Panc1 (cell line): Measurements from ENCODE around the gene SGK1. TPM values are rescaled to one million over a fixed set of nuclear protein-coding genes. Genes with fewer than 3 reads are reported as not detected.
"Not testable (repeated sequence)": the region's sequence is repeated elsewhere in the genome, so short reads cannot be mapped to it uniquely, and the experiment has no call there.

ENCODE experiments used
- ATAC-seq: fragments of 200-7000 bp; cut with Tn5 transposase; 2 replicates; pipeline ENCODE4 v1.9.1; 2020; ENCODE audit warnings: mild to moderate bottlenecking, moderate library complexity
- BruUV-seq: library from RNA; stranded (reverse); fragments of 400-500 nt; replicated peaks from 2 replicates; lab custom pipeline; 2021; lab: Mats Ljungman, UMichigan
- CTCF ChIA-PET: fragments of 300-600 bp; sonication (Branson Sonifier 250); formaldehyde crosslinking; loops from one replicate; lab custom pipeline; 2022; ENCODE audit warnings: antibody characterized with exemption; lab: Charles Lee
- POLR2A ChIA-PET: fragments of 300-600 bp; sonication (Branson Sonifier 250); formaldehyde crosslinking; loops from one replicate; lab custom pipeline; 2022; ENCODE audit warnings: antibody characterized with exemption; lab: Charles Lee
- DNase-seq: peaks from one replicate; pipeline ENCODE4 v3.0.0-alpha.2; 2010; ENCODE audit warnings: low read depth, low spot score
- H3K27ac ChIP-seq: 2 replicates; pipeline ENCODE4 v1.5.1; 2011; ENCODE audit warnings: mild to moderate bottlenecking, low read length, inconsistent platforms
- H3K27me3 ChIP-seq: fragments of 200-500 bp; sonication (Bioruptor generic); 2 replicates; pipeline ENCODE4 v1.6.0; 2014; ENCODE audit warnings: low read length, inconsistent platforms; ENCODE audit not compliant: control insufficient read depth, insufficient read depth
- H3K36me3 ChIP-seq: fragments of 200-500 bp; sonication (Bioruptor generic); 2 replicates; pipeline ENCODE4 v1.5.1; 2014; ENCODE audit warnings: inconsistent platforms, mild to moderate bottlenecking, low read length, moderate library complexity; ENCODE audit not compliant: control insufficient read depth, insufficient read depth
- H3K4me1 ChIP-seq: 2 replicates; pipeline ENCODE4 v1.5.1; 2011; ENCODE audit warnings: inconsistent platforms, mild to moderate bottlenecking, low read length, moderate library complexity; ENCODE audit not compliant: control insufficient read depth, insufficient read depth
- H3K4me3 ChIP-seq, 2 experiments: 2 replicates each; pipeline ENCODE4 v1.5.1; 2011 to 2012; ENCODE audit warnings: low read depth in 2 of 2, low read length in 2 of 2, mild to moderate bottlenecking in 2 of 2, inconsistent platforms in 1 of 2, moderate library complexity in 1 of 2
- H3K9me3 ChIP-seq: fragments of 200-500 bp; sonication (Bioruptor generic); 2 replicates; pipeline ENCODE4 v1.5.1; 2014; ENCODE audit warnings: low read depth, mild to moderate bottlenecking, inconsistent platforms, low read length, moderate library complexity; ENCODE audit not compliant: control insufficient read depth, insufficient read depth
- POLR2AphosphoS5 ChIP-seq: IDR thresholded peaks from 2 replicates; pipeline ENCODE4 v1.6.1; 2012; ENCODE audit warnings: mild to moderate bottlenecking, low read depth, low read length, moderate library complexity
- REST ChIP-seq, 2 experiments: IDR thresholded peaks; 2 replicates each; pipeline ENCODE4 v1.6.1; 2011 to 2012; ENCODE audit warnings: low read depth in 2 of 2, control low read depth in 1 of 2, low read length in 1 of 2, mild to moderate bottlenecking in 1 of 2, moderate library complexity in 1 of 2; ENCODE audit not compliant: insufficient read depth in 1 of 2
- SIN3A ChIP-seq: IDR thresholded peaks from 2 replicates; pipeline ENCODE4 v1.6.1; 2012; ENCODE audit warnings: low read depth, mild to moderate bottlenecking, low read length, moderate library complexity, borderline replicate concordance; ENCODE audit not compliant: insufficient read depth
- TCF7L2 ChIP-seq: IDR thresholded peaks from 2 replicates; pipeline ENCODE4 v1.6.1; 2011; ENCODE audit warnings: mild to moderate bottlenecking, low read depth, low read length, inconsistent platforms
- in situ Hi-C: cut with HindIII; loops from 2 replicates; pipeline ENCODE4 v1.10.0; 2016; ENCODE audit warnings: low sequenced_read_pairs, low pct_unique_long_range_greater_than_20kb
- intact Hi-C: fragments of 100-400 bp; cut with micrococcal nuclease; formaldehyde crosslinking; loops from one replicate; pipeline ENCODE4 v1.10.0; 2022; ENCODE audit not compliant: unreplicated experiment
- total RNA-seq: library from RNA; stranded (reverse); gene quantifications from one replicate; pipeline ENCODE4 v1.2.1, GENCODE V29; 2021; ENCODE audit not compliant: unreplicated experiment
- TF ChIP-seq, protein P1 (sequence below): fragments of 450-650 bp; IDR thresholded peaks from 2 replicates; pipeline ENCODE4 v1.5.1; 2017; ENCODE audit warnings: mild to moderate bottlenecking

SGK1 gene
- total RNA-seq, 1 experiment from 2014 or later = 7.5 TPM

GRCh38 chr6:134180540-134180939 lies 137.4 kb downstream of the SGK1 start:
- ATAC-seq, H3K27me3 ChIP-seq, BruUV-seq, POLR2A ChIA-PET, H3K36me3 ChIP-seq, CTCF ChIA-PET, H3K27ac ChIP-seq, H3K4me3 ChIP-seq, in situ Hi-C loops, DNase-seq, H3K9me3 ChIP-seq, intact Hi-C loops: not testable (repeated sequence)
- peaks cover 12% of the 10 kb centered on the region for H3K4me1 ChIP-seq

DNA sequence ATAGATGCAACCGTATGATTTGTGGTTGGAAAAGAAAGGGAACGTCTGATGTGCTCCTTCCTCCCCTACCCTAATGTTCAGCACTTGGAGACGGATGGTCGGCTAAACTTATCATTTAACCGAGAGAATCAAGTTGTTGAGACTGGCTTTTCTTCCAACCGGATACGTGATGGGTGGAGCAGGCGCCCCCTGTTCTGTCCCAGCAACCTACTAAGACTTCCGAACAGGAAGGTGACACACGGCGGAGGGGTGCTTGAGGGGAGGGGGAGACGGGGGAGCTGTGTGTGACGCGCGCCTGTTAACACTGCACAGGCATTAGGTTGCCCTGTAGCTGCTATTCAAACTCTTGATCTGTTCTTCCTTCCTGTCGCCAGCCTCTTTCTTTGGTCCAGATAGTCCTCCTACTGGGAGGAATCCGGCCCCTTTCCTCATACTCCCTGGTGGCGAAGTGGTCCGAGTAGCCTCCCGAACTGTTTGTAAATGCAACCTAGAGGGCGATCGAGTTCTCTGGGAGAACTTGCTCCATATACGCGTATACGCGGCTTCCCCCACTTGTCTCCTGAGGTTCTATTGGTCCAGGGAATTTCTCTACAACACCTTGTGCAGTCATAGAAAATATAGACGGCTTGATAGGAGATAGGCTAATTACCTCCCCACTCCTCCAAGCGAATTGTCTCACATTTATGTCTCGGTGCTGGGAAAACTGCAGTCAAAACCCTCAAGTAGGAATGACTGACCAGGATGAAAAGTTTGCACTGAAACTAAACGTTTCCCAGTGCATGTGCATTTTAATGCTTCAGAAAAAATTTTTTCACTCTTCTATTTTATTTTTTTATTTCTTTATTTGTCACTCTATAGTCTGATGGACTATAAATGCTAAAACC lies 139.5 kb downstream of the SGK1 start:
- H3K4me1 ChIP-seq = peaks cover 16% of the 10 kb centered on the region
- ChIA-PET CTCF (interaction anchor here (0.5 to 1.3 kb wide), 2 partner anchors 170 to 354 kb away, joined by 3 to 6 read pairs; no protein-coding TSS in a partner anchor), POLR2A (no interaction called here)
- TF ChIP-seq POLR2AphosphoS5 = no peak
- TF ChIP-seq, protein P1, sequence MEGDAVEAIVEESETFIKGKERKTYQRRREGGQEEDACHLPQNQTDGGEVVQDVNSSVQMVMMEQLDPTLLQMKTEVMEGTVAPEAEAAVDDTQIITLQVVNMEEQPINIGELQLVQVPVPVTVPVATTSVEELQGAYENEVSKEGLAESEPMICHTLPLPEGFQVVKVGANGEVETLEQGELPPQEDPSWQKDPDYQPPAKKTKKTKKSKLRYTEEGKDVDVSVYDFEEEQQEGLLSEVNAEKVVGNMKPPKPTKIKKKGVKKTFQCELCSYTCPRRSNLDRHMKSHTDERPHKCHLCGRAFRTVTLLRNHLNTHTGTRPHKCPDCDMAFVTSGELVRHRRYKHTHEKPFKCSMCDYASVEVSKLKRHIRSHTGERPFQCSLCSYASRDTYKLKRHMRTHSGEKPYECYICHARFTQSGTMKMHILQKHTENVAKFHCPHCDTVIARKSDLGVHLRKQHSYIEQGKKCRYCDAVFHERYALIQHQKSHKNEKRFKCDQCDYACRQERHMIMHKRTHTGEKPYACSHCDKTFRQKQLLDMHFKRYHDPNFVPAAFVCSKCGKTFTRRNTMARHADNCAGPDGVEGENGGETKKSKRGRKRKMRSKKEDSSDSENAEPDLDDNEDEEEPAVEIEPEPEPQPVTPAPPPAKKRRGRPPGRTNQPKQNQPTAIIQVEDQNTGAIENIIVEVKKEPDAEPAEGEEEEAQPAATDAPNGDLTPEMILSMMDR = peak; percentile 93
- TF ChIP-seq REST (IDR thresholded peaks at IDR 0.05; ENCODE audit: insufficient read depth in 1 of 2, low read depth in 2 of 2, low read length in 1 of 2) = no peak
- no peaks in the 10 kb centered on the region; the same call in 1 of the 2 replicates for H3K27me3 ChIP-seq
- in situ Hi-C loops (no loop called here), intact Hi-C loops (loop anchor here (1.0 kb wide), 1 partner anchor 463 kb away; no protein-coding TSS in a partner anchor)
- peak; percentile 84 for DNase-seq
- H3K4me3 ChIP-seq = peak overlapping the region; percentile 37 to 63
- no peaks in the 10 kb centered on the region for H3K9me3 ChIP-seq
- peak; percentile 79 for ATAC-seq
- H3K36me3 ChIP-seq = no peaks in the 10 kb centered on the region
- no peak overlapping the region for H3K27ac ChIP-seq
- no TSS peak for BruUV-seq

GRCh38 chr6:134177753-134178160 lies 140.2 kb downstream of the SGK1 start:
- no peak for TF ChIP-seq REST (IDR thresholded peaks at IDR 0.05; ENCODE audit: insufficient read depth in 1 of 2, low read depth in 2 of 2, low read length in 1 of 2)
- TF ChIP-seq POLR2AphosphoS5 = no peak
- TF ChIP-seq, protein P1 = no peak
- TF ChIP-seq SIN3A = no peak
- TF ChIP-seq TCF7L2 = no peak
- CTCF ChIA-PET = interaction anchor here (0.5 to 1.3 kb wide), 2 partner anchors 170 to 354 kb away, joined by 3 to 6 read pairs; no protein-coding TSS in a partner anchor
- Histone ChIP-seq H3K4me3 (peak overlapping the region; percentile 37 to 63), H3K36me3 (no peaks in the 10 kb centered on the region), H3K4me1 (peaks cover 16% of the 10 kb centered on the region), H3K9me3 (no peaks in the 10 kb centered on the region), H3K27me3 (no peaks in the 10 kb centered on the region; the same call in 1 of the 2 replicates), H3K27ac (no peak overlapping the region)
- intact Hi-C loops (loop anchor here (1.0 kb wide), 1 partner anchor 464 kb away; no protein-coding TSS in a partner anchor), in situ Hi-C loops (no loop called here)
- no TSS peak for BruUV-seq
- ATAC-seq (no peak), DNase-seq (no peak)
- POLR2A ChIA-PET = no interaction called here
